ENCODE measurements around the gene LMCD1.

GRCh38 chr3:8562081-8562595, 60.5 kb downstream of the LMCD1 start:
- TF ChIP-seq CTCF (IDR thresholded peaks at IDR 0.05; ENCODE audit: control extremely low read depth in 1 of 3, insufficient read depth in 1 of 3, low read depth in 1 of 3, low read length in 3 of 3) (no peak), POLR2A (IDR thresholded peaks at IDR 0.05; ENCODE audit: control extremely low read depth in 1 of 2, low read depth in 2 of 2, low read length in 2 of 2) (no peak), GABPA (IDR thresholded peaks at IDR 0.05; ENCODE audit: borderline replicate concordance, insufficient read depth, low read length) (no peak), SP4 (IDR thresholded peaks at IDR 0.05; ENCODE audit: low read length) (no peak), SIN3A (conservative IDR thresholded peaks at IDR 0.05 in 1 of 2, IDR thresholded peaks at IDR 0.05 in 1 of 2; ENCODE audit: low read depth in 1 of 2, low read length in 2 of 2) (no peak), ASH2L (IDR thresholded peaks at IDR 0.05; ENCODE audit: low read length) (no peak), SUZ12 (IDR thresholded peaks at IDR 0.05; ENCODE audit: low read length) (no peak), SRF (IDR thresholded peaks at IDR 0.05; ENCODE audit: low read depth, low read length) (no peak), EZH2 (IDR thresholded peaks at IDR 0.05; ENCODE audit: low read depth, low read length, severe bottlenecking) (no peak)

Data from H1 (cell line).